GM12892 (cell line): ENCODE results near the gene IGFBP2.

ENCODE experiments used
- DNase-seq: peaks from one replicate; pipeline ENCODE4 v3.0.0; 2011; ENCODE audit not compliant: insufficient read length
- FAIRE-seq: peaks from 2 replicates; lab custom pipeline; 2011; peaks lifted over from hg19 to GRCh38; lab: Jason Lieb, UNC
- POLR2A ChIP-seq: IDR thresholded peaks from 2 replicates; pipeline ENCODE4 v1.6.1; 2011; ENCODE audit warnings: low read depth, low read length, control low read depth
- POLR2AphosphoS5 ChIP-seq: IDR thresholded peaks from 2 replicates; pipeline ENCODE4 v1.6.1; 2011; ENCODE audit warnings: low read depth, low read length, control low read depth
- TAF1 ChIP-seq: IDR thresholded peaks from 2 replicates; pipeline ENCODE4 v1.6.1; 2011; ENCODE audit warnings: low read depth, mild to moderate bottlenecking, control low read depth, low read length, borderline replicate concordance

The IGFBP2 gene

DNA sequence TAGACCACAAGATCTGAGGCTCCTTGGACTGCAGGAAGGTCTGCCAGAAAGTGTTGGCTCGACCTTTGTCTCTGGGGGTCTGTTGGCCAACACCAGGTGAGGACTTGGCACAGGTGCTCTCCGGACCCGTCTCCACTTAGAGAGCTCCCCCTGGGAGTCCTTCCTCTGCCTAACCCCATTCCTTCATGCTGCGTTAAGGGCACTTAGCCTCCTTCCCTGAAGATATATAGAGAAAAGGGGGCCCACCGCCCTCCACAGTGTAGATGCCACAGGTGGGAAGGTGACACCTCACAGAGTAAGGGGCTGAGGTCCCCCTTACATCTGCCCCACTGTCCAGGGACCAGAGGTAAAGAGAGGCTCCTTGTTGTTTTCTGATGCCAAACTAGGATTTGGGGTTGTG is 53.9 kb downstream of the IGFBP2 start:
- DNase-seq (no peak), FAIRE-seq (no peak)
- TF ChIP-seq TAF1, result no peak
- no peak for TF ChIP-seq POLR2AphosphoS5
- no peak for TF ChIP-seq POLR2A

DNA sequence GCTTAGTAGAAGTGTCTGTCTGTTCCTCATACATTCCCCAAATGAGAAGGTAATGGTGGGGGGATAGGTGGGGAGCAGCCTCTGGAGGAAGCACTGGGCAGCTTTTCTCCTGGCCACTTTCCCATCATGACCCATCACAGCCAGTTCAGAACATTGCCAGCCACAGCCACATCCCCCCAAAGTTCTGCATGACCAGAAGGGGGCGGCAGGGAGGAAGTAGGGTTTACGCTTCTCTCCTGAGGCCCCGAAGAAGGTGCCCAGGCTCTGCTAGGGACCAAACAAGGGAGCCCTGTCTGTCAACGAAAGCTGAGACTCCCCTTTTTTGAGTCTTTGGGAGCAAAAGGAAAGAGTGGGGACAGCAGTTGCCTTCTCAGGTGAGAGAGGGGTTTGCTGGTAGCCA is 54.4 kb downstream of the IGFBP2 start:
- FAIRE-seq (no peak), DNase-seq (no peak)
- TF ChIP-seq POLR2AphosphoS5, result no peak
- no peak for TF ChIP-seq TAF1
- TF ChIP-seq POLR2A, result no peak

DNA sequence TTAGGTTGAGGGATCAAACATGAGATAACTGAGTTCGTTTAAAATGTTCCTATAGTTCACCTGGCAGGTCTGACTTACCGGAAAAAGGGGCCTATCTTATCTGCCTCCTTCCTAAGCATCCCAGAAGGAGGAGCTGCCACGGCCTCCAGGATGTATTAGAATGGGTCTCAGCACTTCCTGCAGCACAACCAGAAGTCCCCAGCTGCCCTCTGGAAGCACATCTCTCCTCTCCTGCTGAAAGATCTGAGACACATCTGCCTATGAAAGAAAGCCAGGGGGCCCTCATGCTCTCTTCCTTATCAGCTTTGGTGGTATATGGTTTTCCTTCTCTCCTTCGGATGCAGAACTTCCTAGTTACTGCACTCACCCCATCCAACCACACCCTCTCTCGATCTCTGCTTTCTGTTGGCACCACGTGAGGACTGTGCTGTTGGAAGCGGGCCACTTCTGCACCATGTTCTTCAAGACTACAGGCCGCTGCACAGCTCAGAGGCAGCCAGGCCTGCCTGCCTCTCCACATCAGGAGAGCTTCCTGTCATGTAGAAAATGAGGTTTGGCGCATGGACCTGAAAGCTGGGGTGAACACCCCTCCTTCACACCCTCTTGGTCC is 55.6 kb downstream of the IGFBP2 start:
- no peak for DNase-seq
- TF ChIP-seq TAF1 (no peak), POLR2AphosphoS5 (no peak), POLR2A (no peak)
- FAIRE-seq, result peak; percentile 46

DNA sequence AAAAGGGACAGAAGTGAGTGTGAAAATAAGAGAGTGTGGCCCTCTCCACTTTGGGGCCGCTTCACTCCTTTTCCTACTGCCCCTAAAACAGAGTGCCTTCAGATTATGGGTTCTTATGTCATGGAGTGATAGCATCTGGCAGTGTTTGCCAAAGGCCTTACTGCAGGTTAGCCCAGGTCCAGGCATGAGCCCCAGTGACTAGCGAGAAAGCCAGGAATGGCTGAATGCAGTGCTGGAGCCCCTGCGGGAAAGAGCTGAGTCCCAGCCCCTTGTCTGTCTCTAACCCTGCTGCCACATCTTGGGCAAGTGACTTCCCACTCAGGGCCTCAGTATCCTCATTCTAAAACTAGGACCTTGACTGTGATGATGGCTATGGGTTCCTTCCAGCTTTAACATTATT is 56.2 kb downstream of the IGFBP2 start:
- FAIRE-seq, result no peak
- no peak for TF ChIP-seq POLR2A
- no peak for TF ChIP-seq POLR2AphosphoS5
- TF ChIP-seq TAF1, result no peak
- DNase-seq, result no peak

DNA sequence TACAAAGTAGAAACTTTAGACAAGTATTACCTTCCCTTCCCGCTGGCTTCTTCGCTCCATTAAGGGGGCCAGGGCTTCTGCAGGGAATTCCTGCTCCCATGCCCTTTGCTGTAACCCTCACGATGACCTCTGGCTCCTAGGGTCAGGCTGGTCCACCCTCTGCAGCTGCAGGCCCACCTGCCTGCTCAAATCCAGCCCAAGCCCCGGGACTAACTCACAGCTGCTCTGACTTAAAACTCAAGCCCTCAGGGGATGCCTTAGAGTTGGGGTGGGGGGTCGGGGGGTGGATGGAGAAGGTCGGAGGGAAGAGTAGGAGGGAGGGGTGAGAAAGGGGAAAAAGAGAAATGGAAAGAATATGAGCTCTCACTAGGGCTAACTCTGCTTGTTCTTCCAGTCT is 57.2 kb downstream of the IGFBP2 start:
- no peak for DNase-seq
- no peak for TF ChIP-seq TAF1
- no peak for TF ChIP-seq POLR2A
- no peak for TF ChIP-seq POLR2AphosphoS5
- FAIRE-seq, result no peak

DNA sequence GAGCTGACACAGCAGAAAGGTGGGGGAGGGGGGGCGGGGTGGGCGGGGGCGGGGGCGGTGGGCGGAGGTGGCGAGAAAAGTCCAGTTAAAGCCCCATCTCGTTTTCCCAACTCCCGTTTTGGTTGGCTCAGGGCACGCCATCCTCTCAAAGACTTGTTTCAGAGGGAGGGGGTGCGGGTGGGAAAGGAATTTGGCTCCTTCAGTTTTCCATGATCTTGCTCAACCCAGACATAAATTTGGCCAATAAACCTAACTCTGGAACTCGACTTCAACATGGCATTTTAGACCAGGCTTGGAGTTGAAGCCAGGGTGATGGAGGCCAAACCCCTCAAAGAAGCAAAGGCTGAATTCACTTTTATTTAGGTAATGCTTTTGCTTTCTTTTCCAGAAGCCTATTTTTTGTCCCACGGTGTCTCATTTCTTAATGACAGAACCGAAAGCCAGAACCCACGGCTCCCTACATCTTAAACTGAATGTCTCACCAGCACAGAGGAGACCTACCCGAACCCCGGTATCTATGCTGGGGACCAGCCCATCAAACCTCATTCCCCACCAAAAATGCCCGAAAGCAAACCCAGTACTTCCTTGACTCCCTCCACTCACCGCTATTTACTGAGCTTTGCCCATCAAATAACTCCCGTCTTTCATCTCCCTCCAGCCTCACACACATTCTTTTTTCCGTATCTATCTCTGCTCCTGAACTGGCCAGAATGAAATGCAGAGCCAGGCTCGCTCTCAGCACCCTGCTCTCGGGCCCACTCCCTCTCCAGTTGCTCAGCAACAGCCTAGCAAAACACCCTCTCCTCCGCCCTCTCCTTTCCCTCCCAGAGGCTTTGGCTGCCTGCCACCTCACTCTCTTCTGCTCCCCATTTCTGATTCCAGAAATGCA is 57.9 kb downstream of the IGFBP2 start:
- FAIRE-seq (no peak), DNase-seq (no peak)
- TF ChIP-seq TAF1 (no peak), POLR2AphosphoS5 (no peak), POLR2A (no peak)

DNA sequence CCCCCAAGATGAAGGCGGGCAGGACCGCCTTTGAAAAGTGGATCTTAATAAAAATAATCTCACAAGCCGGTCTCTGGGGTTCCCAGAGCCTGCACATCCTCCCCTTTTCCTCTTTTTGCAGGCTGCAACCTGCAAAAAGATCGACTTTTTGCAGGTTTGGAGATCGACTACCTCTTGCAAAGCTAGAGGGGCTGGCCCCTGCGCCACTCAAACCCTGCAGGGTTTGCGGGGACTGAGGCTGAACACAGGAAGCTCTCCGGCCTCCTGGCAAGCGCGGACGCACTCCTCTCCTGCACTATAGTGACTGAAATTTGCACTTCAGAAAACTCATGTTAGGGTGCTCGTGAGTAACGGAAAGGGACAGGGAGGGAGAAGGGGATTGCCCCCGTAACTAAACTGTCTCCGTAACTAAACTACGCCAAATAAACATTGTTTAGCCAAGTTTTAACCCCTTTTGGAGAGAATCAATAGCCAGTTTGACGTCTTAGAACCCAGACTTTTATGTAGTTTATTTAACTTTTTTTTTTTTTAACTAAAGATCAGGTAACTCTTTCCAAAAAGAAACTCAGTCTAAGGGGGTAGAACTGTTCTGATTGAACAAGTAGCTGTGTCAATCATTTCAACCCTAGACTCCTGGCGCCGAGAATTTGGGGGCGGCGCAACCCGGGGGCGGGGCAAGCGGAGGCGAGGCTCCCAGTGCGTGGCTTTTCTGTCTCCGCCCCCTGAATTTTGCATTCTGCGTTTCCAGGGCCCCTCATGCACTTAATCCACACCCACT is 59.6 kb downstream of the IGFBP2 start:
- no peak for DNase-seq
- TF ChIP-seq POLR2AphosphoS5 (no peak), TAF1 (no peak), POLR2A (no peak)
- no peak for FAIRE-seq

DNA sequence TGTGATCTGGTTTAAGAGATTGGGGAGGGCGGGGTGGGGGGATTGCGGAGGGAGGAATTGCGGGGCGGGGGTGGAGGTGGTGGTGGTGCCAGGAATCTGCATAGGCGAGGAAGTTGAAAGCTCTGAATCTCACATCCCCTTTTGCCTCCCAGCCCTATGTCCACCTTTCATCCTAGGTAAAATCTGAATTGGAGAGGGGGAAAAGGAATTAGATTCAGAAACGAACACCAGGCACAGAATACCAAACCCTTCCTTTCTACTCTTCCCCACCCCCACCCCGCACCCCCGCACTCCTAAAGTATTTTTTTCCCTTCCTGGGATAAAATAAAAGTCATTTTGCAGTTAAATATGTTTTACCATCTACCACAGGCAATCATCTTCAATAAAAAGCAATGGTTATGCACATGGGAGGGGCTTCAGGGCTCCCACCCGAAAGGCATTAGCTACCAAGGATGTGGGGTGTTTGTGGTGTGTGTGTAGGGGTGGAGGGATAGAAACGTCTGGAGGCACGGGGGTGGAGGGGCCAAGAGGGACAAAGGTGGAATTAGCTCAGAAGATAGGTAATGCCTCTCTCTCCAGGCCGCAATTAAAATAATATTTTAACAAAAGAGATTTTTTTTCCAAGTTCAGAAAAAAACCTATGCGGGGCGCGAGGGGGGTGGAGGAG is 60.3 kb downstream of the IGFBP2 start:
- no peak for DNase-seq
- TF ChIP-seq POLR2AphosphoS5 (no peak), TAF1 (no peak), POLR2A (no peak)
- no peak for FAIRE-seq

DNA sequence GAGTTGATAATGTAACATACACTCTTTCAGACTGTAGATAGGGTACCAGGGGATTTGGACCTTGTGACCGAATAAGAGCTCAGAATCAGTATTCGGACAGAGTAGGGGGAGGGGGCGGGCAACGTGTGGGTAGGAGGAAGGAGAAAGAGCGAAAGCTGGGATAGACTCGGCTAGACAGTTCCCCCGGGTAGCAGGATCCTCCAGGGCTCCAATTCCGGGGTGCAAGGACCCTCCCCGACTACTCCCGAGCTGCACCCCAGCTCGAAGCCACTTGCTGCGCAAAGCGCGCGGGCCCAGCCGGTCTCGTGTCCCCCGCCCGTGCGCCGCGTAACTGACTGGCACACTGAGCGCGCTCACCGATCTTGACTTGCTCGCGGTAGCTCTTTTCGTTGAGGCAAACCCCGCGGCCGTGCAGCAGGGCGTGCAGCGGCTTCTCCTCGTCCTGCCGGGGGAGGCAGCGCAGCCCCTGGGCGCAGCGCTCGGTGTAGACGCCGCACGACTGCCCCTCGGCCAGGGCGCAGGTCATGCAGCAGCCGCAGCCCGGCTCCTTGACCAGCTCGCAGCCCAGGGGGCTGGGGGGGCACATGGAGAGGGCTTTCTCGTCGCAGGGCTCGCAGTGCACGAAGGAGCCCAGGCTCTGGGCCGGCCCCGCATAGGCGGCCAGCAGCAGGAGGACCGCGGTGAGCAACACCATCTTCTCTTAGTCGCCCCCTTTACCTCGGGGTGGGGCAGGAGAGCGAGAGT is 61.0 kb downstream of the IGFBP2 start:
- no peak for DNase-seq
- TF ChIP-seq POLR2A, result no peak
- TF ChIP-seq POLR2AphosphoS5, result no peak
- no peak for TF ChIP-seq TAF1
- FAIRE-seq, result no peak

DNA sequence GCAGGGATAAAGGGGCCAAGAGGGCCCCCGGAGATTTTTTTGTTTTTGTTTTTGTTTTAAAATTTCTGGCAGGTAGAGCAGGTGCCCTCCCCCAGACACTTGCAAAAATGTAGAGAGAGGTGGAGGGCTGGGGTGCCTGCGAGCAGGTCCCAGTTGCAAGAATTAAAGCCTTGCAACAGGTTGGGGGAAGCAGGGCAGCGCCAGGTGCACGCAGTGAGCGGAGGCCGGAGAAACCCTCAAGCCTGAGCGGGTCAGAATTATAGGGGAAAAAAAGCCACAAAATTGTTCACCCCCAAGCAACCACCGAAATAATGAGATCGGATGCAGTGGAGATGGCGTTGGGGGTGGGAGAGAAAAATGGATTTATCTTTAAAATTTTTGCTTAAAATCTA is 61.6 kb downstream of the IGFBP2 start:
- TF ChIP-seq POLR2AphosphoS5 (no peak), POLR2A (no peak), TAF1 (no peak)
- FAIRE-seq (no peak), DNase-seq (no peak)

DNA sequence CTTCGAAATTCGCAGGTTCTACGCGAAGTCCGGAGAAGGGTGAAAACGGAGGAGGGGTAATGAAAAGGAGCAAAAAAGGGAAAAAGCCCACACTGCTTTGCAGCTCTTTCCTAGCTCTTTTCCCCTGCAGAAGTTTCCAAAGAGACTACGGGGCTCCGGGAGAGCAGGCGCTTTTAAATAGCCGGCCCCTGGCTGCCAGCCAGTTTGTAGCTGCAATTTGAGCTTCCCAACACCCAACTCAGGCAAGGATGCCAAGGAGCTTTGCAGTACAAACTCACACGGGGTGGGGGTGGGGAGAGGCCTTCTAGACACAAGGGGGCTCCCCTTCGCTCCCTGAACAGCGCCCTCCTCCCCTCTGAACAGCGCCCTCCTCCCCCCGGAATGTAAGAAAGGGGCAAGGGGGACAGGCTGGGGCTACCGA is 62.2 kb downstream of the IGFBP2 start, which contains the start of gene IGFBP5:
TSS of gene IGFBP5 (minus strand) at position 149 of the 421 bp plus-strand sequence. CDS start 774 bp downstream, outside the sequence.
- DNase-seq (no peak), FAIRE-seq (no peak)
- no peak for TF ChIP-seq TAF1
- TF ChIP-seq POLR2A, result no peak
- TF ChIP-seq POLR2AphosphoS5, result no peak
